Measurements from ENCODE around the gene ITIH5. TPM values are rescaled to one million over a fixed set of nuclear protein-coding genes. Genes with fewer than 3 reads are reported as not detected.

The ITIH5 gene
- total RNA-seq, 1 donor from 2014 or later = not detected

DNA sequence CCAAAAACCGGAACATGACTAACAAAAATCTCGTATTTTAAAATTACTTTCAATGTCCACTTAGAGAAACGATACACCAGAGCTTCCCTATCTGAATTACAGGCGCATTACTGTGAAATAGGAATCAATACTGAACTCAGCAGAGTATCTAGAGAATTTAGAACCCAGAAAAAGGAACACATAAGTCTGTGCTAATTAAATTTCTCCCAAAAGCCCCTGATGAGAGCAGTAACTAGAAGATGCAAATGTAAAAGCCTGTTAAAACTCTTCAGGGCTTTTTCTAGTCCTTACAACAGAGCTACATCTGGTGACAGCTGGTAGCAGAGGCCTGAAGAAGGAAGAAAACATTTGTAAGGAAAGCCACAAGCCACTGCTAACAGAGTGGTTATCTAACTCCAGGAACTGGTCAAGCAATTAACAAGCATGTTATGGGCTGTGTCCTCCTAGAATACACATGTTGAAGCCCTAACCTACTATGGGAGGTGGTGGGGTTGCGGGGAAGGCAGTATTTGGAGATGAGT lies 24.2 kb downstream of the ITIH5 start:
- no peak overlapping the region for H3K4me3 Mint-ChIP-seq
- ChIA-PET POLR2A (no interaction called here), CTCF (no interaction called here)
- no peak overlapping the region for H3K27ac Mint-ChIP-seq
- H3K27me3 Mint-ChIP-seq = peaks cover 28% of the 10 kb centered on the region
- DNase-seq (no peak), ATAC-seq (ENCODE audit: low read depth) (no peak)
- intact Hi-C loops (cut with micrococcal nuclease) = no loop called here
- peaks cover 9% of the 10 kb centered on the region for H3K9me3 Mint-ChIP-seq
- H3K4me1 Mint-ChIP-seq = no peaks in the 10 kb centered on the region
- H3K36me3 Mint-ChIP-seq (ENCODE audit: low read depth) = no peaks in the 10 kb centered on the region
- TF ChIP-seq, protein P1, sequence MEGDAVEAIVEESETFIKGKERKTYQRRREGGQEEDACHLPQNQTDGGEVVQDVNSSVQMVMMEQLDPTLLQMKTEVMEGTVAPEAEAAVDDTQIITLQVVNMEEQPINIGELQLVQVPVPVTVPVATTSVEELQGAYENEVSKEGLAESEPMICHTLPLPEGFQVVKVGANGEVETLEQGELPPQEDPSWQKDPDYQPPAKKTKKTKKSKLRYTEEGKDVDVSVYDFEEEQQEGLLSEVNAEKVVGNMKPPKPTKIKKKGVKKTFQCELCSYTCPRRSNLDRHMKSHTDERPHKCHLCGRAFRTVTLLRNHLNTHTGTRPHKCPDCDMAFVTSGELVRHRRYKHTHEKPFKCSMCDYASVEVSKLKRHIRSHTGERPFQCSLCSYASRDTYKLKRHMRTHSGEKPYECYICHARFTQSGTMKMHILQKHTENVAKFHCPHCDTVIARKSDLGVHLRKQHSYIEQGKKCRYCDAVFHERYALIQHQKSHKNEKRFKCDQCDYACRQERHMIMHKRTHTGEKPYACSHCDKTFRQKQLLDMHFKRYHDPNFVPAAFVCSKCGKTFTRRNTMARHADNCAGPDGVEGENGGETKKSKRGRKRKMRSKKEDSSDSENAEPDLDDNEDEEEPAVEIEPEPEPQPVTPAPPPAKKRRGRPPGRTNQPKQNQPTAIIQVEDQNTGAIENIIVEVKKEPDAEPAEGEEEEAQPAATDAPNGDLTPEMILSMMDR (IDR thresholded peaks at IDR 0.05) = no peak

DNA sequence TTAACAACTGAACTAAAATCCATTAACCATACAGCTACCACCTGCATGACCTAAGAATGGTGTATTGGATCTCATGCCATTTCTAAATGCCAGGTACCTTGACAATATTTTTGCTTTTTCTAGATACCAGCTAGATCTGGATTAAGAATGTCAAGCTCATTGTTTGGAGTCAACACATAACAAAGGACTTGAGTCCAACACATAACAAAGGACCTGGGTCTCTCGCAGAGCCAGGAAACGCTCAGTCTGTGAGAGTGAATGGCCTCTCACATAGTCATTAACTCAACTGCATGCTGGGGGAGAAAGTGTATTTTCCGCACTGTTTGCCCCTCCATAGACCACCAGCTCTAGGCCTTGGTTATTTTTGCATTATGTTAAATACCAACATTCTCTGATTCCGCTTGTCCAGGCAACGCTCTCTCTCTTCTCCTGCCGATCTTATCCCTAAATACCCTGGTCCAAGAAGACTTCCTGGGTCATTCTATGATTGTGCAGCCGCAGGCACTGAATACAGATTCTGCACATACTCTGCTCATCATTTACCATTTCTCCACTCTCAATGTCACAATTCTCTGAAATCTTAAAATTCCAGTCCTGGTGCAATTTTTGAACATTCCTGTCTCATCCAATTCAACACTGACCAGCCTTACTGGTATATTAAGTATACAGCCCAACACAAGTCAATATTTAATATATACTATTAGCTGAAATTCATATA lies 31.2 kb downstream of the ITIH5 start:
- POLR2A ChIA-PET = no interaction called here
- Mint-ChIP-seq H3K4me1 (no peaks in the 10 kb centered on the region), H3K4me3 (no peak overlapping the region), H3K27ac (no peak overlapping the region), H3K9me3 (peaks cover 9% of the 10 kb centered on the region), H3K36me3 (ENCODE audit: low read depth) (no peaks in the 10 kb centered on the region), H3K27me3 (peaks cover 24% of the 10 kb centered on the region)
- ATAC-seq (ENCODE audit: low read depth) (no peak), DNase-seq (no peak)
- CTCF ChIA-PET = no interaction called here
- intact Hi-C loops (cut with micrococcal nuclease) = no loop called here
- TF ChIP-seq, protein P1 (IDR thresholded peaks at IDR 0.05) = no peak

DNA sequence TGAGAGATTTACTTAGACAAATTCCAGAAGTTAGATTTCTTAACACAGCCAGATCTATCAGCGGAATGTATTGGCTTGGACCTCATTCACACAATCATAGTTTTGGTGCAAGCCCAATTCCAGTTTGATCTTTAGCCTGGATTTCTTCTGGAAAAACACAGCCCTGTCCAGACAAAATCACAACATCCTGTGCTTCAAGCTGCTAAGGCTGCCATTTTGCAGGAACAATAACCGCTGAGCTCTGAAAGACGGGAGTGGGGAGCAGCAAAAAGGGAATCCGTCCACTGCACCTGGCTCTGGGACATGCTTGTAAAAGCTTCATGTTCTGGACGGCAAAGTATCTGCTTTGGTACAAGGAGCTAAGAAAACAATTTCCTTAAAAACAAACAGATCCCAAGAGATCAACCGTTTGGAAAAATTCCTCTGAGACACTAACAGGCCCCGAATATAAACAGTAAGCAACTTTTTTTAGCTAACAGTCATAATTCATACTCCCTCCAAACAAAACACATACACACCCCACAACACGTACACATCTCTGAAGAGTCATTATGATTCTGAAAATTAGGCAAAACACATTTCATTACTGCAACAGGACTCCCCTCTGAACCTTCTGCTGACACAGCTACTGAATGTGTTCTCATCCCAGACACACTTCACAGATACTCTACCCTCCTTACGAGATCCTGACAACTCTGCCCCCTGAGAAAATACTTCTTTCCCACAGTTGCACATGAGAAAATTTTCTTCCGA lies 32.4 kb downstream of the ITIH5 start:
- Mint-ChIP-seq H3K4me1 (no peaks in the 10 kb centered on the region), H3K4me3 (no peak overlapping the region), H3K9me3 (peaks cover 9% of the 10 kb centered on the region), H3K27me3 (peaks cover 21% of the 10 kb centered on the region), H3K27ac (no peak overlapping the region), H3K36me3 (ENCODE audit: low read depth) (no peaks in the 10 kb centered on the region)
- no peak for ATAC-seq (ENCODE audit: low read depth)
- POLR2A ChIA-PET = interaction anchor here (0.6 kb wide), 1 partner anchor 1865 kb away, joined by 4 read pairs; no protein-coding TSS in a partner anchor
- TF ChIP-seq, protein P1 (IDR thresholded peaks at IDR 0.05) = no peak
- no peak for DNase-seq
- CTCF ChIA-PET = no interaction called here
- intact Hi-C loops (cut with micrococcal nuclease) = no loop called here

DNA sequence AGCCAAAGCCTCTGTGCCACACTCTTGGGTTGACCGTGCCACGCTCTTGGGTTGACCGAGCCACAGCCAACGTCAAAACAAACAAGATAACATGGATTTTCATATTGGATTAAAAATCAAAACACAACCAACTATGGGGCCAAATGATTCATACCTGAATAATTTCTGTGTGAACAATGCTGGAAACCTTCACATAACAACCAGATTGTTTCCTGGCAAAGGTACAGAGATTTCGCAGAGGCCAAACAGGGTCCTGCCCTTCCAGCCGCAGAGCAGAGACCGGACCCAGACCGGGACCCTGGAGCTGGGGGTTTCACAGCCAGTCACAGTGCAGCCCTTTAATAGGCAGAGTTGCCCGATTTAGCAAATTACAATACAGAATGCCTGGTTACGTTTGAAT lies 40.5 kb downstream of the ITIH5 start:
- no peak overlapping the region for H3K27ac Mint-ChIP-seq
- TF ChIP-seq, protein P1 (IDR thresholded peaks at IDR 0.05) = no peak
- H3K9me3 Mint-ChIP-seq = no peaks in the 10 kb centered on the region
- POLR2A ChIA-PET = no interaction called here
- H3K36me3 Mint-ChIP-seq (ENCODE audit: low read depth) = no peaks in the 10 kb centered on the region
- intact Hi-C loops (cut with micrococcal nuclease) = loop anchor here (10.0 kb wide), 1 partner anchor 211 kb away; the partner anchor contains the start of gene SFMBT2
- ATAC-seq (ENCODE audit: low read depth) (no peak), DNase-seq (no peak)
- CTCF ChIA-PET = no interaction called here
- no peaks in the 10 kb centered on the region for H3K4me1 Mint-ChIP-seq
- no peak overlapping the region for H3K4me3 Mint-ChIP-seq
- peaks cover 2% of the 10 kb centered on the region for H3K27me3 Mint-ChIP-seq

DNA sequence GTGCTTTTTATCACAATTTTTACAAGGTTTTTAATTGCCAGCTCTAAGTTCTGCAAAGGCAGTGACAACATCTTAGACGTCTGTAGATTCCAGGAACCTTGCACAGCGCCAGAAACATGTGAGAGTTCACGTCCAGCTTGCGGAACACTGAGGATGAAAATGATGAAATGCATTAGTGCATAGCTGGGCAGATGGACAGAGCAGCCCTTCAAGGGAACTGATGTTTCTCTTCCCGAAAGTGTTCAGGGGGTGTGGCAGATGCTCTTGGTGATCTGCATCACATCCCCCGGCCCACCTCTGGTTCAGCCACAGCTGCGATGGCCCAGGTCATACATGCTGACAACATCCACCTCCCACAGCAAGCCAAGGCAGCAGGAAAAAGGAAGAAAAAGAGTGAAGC lies 40.9 kb downstream of the ITIH5 start:
- ATAC-seq (ENCODE audit: low read depth) (no peak), DNase-seq (no peak)
- ChIA-PET CTCF (no interaction called here), POLR2A (no interaction called here)
- Mint-ChIP-seq H3K4me1 (no peaks in the 10 kb centered on the region), H3K27me3 (peaks cover 2% of the 10 kb centered on the region), H3K36me3 (ENCODE audit: low read depth) (no peaks in the 10 kb centered on the region), H3K9me3 (no peaks in the 10 kb centered on the region), H3K27ac (no peak overlapping the region), H3K4me3 (no peak overlapping the region)
- intact Hi-C loops (cut with micrococcal nuclease) = loop anchor here (10.0 kb wide), 1 partner anchor 211 kb away; the partner anchor contains the start of gene SFMBT2
- TF ChIP-seq, protein P1 (IDR thresholded peaks at IDR 0.05) = no peak

Measured in activated B cell treated with CpG ODN at 0.5 μM for 24 hours (primary cell).